ENCODE measurements around the gene DYNC1I1.

The DYNC1I1 gene

DNA sequence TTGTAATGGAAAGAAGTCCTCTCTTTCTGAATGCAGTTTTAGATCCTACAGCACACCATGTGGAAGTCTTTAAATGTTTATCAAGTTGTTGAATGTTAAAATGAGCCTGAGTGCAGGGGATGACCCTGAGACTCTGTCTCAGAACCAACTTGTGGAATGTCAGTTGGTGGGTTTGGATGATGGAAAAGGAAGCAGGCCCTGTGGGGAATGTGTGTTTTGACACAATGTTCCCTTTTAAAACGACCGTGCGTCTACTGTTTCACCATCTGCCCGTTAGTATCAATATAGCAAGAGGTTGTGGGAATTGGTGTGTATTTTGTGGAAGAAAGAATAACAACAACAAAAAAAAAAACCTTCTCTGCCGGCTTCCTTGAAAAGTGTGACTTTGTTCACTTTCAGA lies 8.3 kb downstream of the DYNC1I1 start:
- no peak overlapping the region for H3K27ac ChIP-seq
- TF ChIP-seq, protein P1, sequence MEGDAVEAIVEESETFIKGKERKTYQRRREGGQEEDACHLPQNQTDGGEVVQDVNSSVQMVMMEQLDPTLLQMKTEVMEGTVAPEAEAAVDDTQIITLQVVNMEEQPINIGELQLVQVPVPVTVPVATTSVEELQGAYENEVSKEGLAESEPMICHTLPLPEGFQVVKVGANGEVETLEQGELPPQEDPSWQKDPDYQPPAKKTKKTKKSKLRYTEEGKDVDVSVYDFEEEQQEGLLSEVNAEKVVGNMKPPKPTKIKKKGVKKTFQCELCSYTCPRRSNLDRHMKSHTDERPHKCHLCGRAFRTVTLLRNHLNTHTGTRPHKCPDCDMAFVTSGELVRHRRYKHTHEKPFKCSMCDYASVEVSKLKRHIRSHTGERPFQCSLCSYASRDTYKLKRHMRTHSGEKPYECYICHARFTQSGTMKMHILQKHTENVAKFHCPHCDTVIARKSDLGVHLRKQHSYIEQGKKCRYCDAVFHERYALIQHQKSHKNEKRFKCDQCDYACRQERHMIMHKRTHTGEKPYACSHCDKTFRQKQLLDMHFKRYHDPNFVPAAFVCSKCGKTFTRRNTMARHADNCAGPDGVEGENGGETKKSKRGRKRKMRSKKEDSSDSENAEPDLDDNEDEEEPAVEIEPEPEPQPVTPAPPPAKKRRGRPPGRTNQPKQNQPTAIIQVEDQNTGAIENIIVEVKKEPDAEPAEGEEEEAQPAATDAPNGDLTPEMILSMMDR (conservative IDR thresholded peaks at IDR 0.05; ENCODE audit: low read depth, low read length), result no peak
- no peaks in the 10 kb centered on the region for H3K79me2 ChIP-seq (ENCODE audit: insufficient read depth, low read depth)
- H3K9ac ChIP-seq, result no peak overlapping the region
- no peaks in the 10 kb centered on the region for H4K20me1 ChIP-seq (ENCODE audit: insufficient read depth)
- H3K27me3 ChIP-seq (ENCODE audit: insufficient read depth, low read depth), result no peaks in the 10 kb centered on the region
- no peak overlapping the region for H2AFZ ChIP-seq (ENCODE audit: low read depth)
- no peaks in the 10 kb centered on the region for H3K36me3 ChIP-seq (ENCODE audit: insufficient read depth)
- no peak overlapping the region for H3K4me2 ChIP-seq
- H3K4me1 ChIP-seq (ENCODE audit: low read depth, poor library complexity, severe bottlenecking), result peaks cover 25% of the 10 kb centered on the region
- no peak overlapping the region for H3K4me3 ChIP-seq (IDR thresholded peaks at IDR 0.05; ENCODE audit: insufficient read depth, low read depth, low read length)

DNA sequence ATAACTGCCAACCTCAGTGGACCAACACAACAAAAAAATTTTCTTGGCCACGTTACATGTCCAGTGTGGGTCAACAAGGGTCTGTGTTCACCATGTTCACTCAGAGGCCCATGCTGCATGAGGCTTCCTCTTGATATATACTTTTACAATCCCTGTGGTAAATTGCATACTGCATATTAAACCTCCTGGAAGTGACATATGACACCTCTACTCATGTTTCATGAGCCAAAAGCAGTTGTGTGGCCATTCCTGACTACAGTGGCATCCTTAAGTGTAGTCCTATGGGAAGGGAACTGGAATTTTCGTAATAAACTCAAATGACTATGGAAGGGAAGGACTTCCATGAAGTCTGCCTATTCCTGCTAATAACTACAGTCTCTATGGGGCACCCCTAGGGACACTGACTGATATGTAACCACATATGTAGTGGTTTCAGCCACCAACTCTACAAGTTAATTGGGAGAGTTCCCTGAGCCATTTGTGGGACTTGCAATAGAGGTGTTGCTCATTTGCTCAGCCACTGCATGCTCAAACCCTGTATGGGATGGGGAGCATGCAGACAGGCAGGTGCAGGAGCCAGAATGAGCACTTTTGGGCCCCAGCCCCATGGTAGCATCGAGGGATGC lies 9.7 kb downstream of the DYNC1I1 start:
- no peak overlapping the region for H3K4me3 ChIP-seq (IDR thresholded peaks at IDR 0.05; ENCODE audit: insufficient read depth, low read depth, low read length)
- peak overlapping the region; percentile 13; the same call in 1 of the 2 replicates for H3K4me2 ChIP-seq
- H3K27ac ChIP-seq, result no peak overlapping the region
- TF ChIP-seq, protein P1 (conservative IDR thresholded peaks at IDR 0.05; ENCODE audit: low read depth, low read length), result no peak
- no peaks in the 10 kb centered on the region for H3K27me3 ChIP-seq (ENCODE audit: insufficient read depth, low read depth)
- no peaks in the 10 kb centered on the region for H3K79me2 ChIP-seq (ENCODE audit: insufficient read depth, low read depth)
- H3K36me3 ChIP-seq (ENCODE audit: insufficient read depth), result no peaks in the 10 kb centered on the region
- peaks cover 25% of the 10 kb centered on the region for H3K4me1 ChIP-seq (ENCODE audit: low read depth, poor library complexity, severe bottlenecking)
- H3K9ac ChIP-seq, result no peak overlapping the region
- H2AFZ ChIP-seq (ENCODE audit: low read depth), result no peak overlapping the region
- no peaks in the 10 kb centered on the region for H4K20me1 ChIP-seq (ENCODE audit: insufficient read depth)

DNA sequence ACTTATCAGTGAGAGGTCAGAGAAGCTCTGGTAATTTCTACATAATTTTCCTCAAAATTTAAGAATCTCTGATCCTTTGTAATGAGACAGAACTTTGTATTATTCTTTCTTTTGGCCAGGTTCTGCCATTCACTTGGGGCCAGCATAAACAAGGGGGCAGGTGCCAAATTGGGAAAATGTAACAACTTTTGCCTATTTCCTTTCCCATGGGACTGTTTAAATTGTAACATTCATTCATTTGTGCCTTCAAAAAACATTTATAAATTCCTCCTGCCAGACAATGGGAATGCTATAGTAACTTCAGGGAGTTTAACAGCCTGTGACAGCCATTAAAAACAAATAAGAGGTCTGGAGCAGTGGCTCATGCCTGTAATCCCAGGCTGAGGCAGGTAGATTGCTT lies 12.4 kb downstream of the DYNC1I1 start:
- Histone ChIP-seq H3K4me1 (ENCODE audit: low read depth, poor library complexity, severe bottlenecking) (peaks cover 25% of the 10 kb centered on the region), H3K27ac (no peak overlapping the region), H3K4me3 (IDR thresholded peaks at IDR 0.05; ENCODE audit: insufficient read depth, low read depth, low read length) (no peak overlapping the region), H3K27me3 (ENCODE audit: insufficient read depth, low read depth) (no peaks in the 10 kb centered on the region), H2AFZ (ENCODE audit: low read depth) (no peak overlapping the region), H3K9ac (no peak overlapping the region), H4K20me1 (ENCODE audit: insufficient read depth) (no peaks in the 10 kb centered on the region), H3K79me2 (ENCODE audit: insufficient read depth, low read depth) (no peaks in the 10 kb centered on the region), H3K4me2 (no peak overlapping the region), H3K36me3 (ENCODE audit: insufficient read depth) (no peaks in the 10 kb centered on the region)
- TF ChIP-seq, protein P1 (conservative IDR thresholded peaks at IDR 0.05; ENCODE audit: low read depth, low read length), result no peak

DNA sequence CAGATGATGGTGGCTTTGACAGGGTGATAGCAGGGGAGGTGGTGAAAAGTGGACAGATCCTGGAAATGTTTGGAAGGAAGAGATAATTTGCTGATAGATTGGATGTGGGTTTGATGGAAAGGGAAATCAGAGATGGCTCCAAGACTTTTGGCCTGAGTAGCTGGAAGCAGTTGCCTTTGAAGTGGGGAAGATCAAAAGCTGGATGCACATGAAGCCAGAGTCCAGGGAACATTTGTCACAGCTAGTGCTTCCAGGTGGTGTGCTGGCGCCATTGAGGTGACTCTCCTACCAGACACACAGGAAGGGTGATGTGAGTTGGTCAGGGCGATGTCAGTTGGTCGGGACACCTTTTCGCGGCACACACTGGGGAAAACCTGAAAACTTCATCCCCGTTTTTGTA lies 15.9 kb downstream of the DYNC1I1 start:
- Histone ChIP-seq H3K9ac (no peak overlapping the region), H3K27ac (no peak overlapping the region), H3K4me1 (ENCODE audit: low read depth, poor library complexity, severe bottlenecking) (peaks cover 3% of the 10 kb centered on the region), H3K36me3 (ENCODE audit: insufficient read depth) (no peaks in the 10 kb centered on the region), H3K79me2 (ENCODE audit: insufficient read depth, low read depth) (no peaks in the 10 kb centered on the region), H3K4me3 (IDR thresholded peaks at IDR 0.05; ENCODE audit: insufficient read depth, low read depth, low read length) (no peak overlapping the region), H3K4me2 (no peak overlapping the region), H3K27me3 (ENCODE audit: insufficient read depth, low read depth) (no peaks in the 10 kb centered on the region), H2AFZ (ENCODE audit: low read depth) (no peak overlapping the region), H4K20me1 (ENCODE audit: insufficient read depth) (no peaks in the 10 kb centered on the region)
- TF ChIP-seq, protein P1 (conservative IDR thresholded peaks at IDR 0.05; ENCODE audit: low read depth, low read length), result no peak

All from KMS-11 (cell line).